HG03025 (cell line): Measurements from ENCODE around the gene INTS14.

Experiments used
- ATAC-seq: cut with Tn5 transposase; IDR thresholded peaks from one replicate; pipeline ENCODE4 v1.9.1; 2021; ENCODE audit warnings: mild to moderate bottlenecking, moderate library complexity; ENCODE audit not compliant: unreplicated experiment, low FRiP score

Gene INTS14

DNA sequence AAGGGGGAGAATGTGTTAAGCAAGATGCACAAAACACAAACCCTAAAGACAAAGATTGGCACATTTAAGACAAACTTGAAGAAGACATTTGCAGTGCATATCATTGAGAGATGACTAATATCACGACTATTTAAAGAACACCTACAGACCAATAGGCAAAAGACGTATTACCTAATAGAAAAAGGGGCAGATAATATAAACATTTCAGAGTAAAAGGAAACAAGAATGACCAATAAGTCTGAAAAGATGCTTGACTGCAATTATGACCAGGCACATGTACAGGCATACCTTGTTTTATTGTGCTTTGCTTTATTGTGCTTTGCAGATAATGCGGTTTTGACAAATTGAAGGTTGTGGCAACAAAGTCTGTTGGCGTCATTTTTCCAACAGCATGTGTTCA is 75.7 kb downstream of the INTS14 start:
- ATAC-seq, result no peak

GRCh38 chr15:65533057-65533756 is 77.7 kb downstream of the INTS14 start:
- ATAC-seq, result no peak

DNA sequence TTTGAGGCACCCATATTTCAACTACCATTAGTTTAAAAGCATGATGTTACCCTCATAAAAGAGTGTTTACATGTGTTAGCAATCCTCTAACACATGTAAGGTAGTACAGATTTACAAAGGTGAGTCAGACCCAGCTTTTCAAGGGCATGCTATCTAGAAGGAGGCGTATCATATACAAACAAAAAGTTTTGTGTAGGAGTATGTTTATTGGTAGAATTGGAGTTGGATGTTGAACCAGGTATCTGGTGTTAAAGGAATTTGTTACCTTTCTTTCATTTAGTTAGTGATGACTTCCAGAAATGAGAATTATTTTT is 78.2 kb downstream of the INTS14 start:
- no peak for ATAC-seq

DNA sequence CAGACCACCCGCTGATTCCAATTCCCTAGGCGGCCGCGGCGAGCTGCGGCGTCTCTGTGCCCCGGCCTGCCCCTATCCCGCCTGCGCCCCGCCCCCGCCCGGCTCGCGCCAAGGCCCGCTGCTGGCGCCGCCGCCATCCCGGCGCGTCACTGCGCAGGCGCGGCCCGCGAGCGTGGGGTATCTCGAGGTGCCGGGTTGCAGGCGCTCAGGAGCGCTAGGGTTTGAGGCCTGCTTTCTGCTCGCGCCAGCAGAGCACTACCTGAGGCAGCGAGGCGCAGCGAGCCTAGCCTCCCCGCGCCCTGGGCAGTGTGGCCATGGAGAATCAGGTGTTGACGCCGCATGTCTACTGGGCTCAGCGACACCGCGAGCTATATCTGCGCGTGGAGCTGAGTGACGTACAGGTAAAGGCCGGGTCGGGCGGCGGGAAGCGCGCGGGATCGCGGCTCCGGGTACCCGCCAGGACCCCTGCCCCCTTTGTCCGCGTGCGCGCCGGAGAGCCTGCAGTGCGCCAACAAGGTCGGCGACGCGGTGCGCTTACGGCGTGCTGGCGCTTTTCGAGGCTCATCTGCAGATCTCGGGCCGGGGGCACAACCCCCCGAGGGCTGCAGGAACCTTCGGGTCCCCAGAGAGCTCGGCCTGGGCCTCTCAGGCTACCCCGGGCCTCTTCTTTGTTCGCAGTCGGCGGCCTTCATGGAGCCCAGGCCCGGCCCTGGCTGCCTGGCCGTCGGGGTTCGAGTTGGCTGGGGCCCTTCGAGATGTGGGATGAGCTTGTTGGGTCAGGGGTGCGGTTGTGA is 80.4 kb downstream of the INTS14 start, which contains the start of gene HACD3:
TSS of gene HACD3 (plus strand) at position 146 of the 794 bp plus-strand sequence. CDS start at position 315, 169 bp downstream.
- ATAC-seq, result peak; percentile 78

GRCh38 chr15:65529762-65530317 is 81.1 kb downstream of the INTS14 start:
- ATAC-seq, result peak; percentile 17
